Panc1 (cell line): ENCODE measurements around the gene ZBTB12. TPM values are rescaled to one million over a fixed set of nuclear protein-coding genes. Genes with fewer than 3 reads are reported as not detected.
"Not testable (repeated sequence)": the region's sequence is repeated elsewhere in the genome, so short reads cannot be mapped to it uniquely, and the experiment has no call there.

Experiments
- ATAC-seq: fragments of 200-7000 bp; cut with Tn5 transposase; 2 replicates; pipeline ENCODE4 v1.9.1; 2020; ENCODE audit warnings: mild to moderate bottlenecking, moderate library complexity
- BruUV-seq: library from RNA; stranded (reverse); fragments of 400-500 nt; replicated peaks from 2 replicates; lab custom pipeline; 2021; lab: Mats Ljungman, UMichigan
- CTCF ChIA-PET: fragments of 300-600 bp; sonication (Branson Sonifier 250); formaldehyde crosslinking; loops from one replicate; lab custom pipeline; 2022; ENCODE audit warnings: antibody characterized with exemption; lab: Charles Lee
- POLR2A ChIA-PET: fragments of 300-600 bp; sonication (Branson Sonifier 250); formaldehyde crosslinking; loops from one replicate; lab custom pipeline; 2022; ENCODE audit warnings: antibody characterized with exemption; lab: Charles Lee
- DNase-seq: peaks from one replicate; pipeline ENCODE4 v3.0.0-alpha.2; 2010; ENCODE audit warnings: low read depth, low spot score
- H3K27ac ChIP-seq: 2 replicates; pipeline ENCODE4 v1.5.1; 2011; ENCODE audit warnings: mild to moderate bottlenecking, low read length, inconsistent platforms
- H3K27me3 ChIP-seq: fragments of 200-500 bp; sonication (Bioruptor generic); 2 replicates; pipeline ENCODE4 v1.6.0; 2014; ENCODE audit warnings: low read length, inconsistent platforms; ENCODE audit not compliant: control insufficient read depth, insufficient read depth
- H3K36me3 ChIP-seq: fragments of 200-500 bp; sonication (Bioruptor generic); 2 replicates; pipeline ENCODE4 v1.5.1; 2014; ENCODE audit warnings: inconsistent platforms, mild to moderate bottlenecking, low read length, moderate library complexity; ENCODE audit not compliant: control insufficient read depth, insufficient read depth
- H3K4me1 ChIP-seq: 2 replicates; pipeline ENCODE4 v1.5.1; 2011; ENCODE audit warnings: inconsistent platforms, mild to moderate bottlenecking, low read length, moderate library complexity; ENCODE audit not compliant: control insufficient read depth, insufficient read depth
- H3K4me3 ChIP-seq, 2 experiments: 2 replicates each; pipeline ENCODE4 v1.5.1; 2011 to 2012; ENCODE audit warnings: low read depth in 2 of 2, low read length in 2 of 2, mild to moderate bottlenecking in 2 of 2, inconsistent platforms in 1 of 2, moderate library complexity in 1 of 2
- H3K9me3 ChIP-seq: fragments of 200-500 bp; sonication (Bioruptor generic); 2 replicates; pipeline ENCODE4 v1.5.1; 2014; ENCODE audit warnings: low read depth, mild to moderate bottlenecking, inconsistent platforms, low read length, moderate library complexity; ENCODE audit not compliant: control insufficient read depth, insufficient read depth
- POLR2AphosphoS5 ChIP-seq: IDR thresholded peaks from 2 replicates; pipeline ENCODE4 v1.6.1; 2012; ENCODE audit warnings: mild to moderate bottlenecking, low read depth, low read length, moderate library complexity
- SIN3A ChIP-seq: IDR thresholded peaks from 2 replicates; pipeline ENCODE4 v1.6.1; 2012; ENCODE audit warnings: low read depth, mild to moderate bottlenecking, low read length, moderate library complexity, borderline replicate concordance; ENCODE audit not compliant: insufficient read depth
- TCF7L2 ChIP-seq: IDR thresholded peaks from 2 replicates; pipeline ENCODE4 v1.6.1; 2011; ENCODE audit warnings: mild to moderate bottlenecking, low read depth, low read length, inconsistent platforms
- in situ Hi-C: cut with HindIII; loops from 2 replicates; pipeline ENCODE4 v1.10.0; 2016; ENCODE audit warnings: low sequenced_read_pairs, low pct_unique_long_range_greater_than_20kb
- intact Hi-C: fragments of 100-400 bp; cut with micrococcal nuclease; formaldehyde crosslinking; loops from one replicate; pipeline ENCODE4 v1.10.0; 2022; ENCODE audit not compliant: unreplicated experiment
- total RNA-seq: library from RNA; stranded (reverse); gene quantifications from one replicate; pipeline ENCODE4 v1.2.1, GENCODE V29; 2021; ENCODE audit not compliant: unreplicated experiment
- TF ChIP-seq, protein P1 (sequence below), 2 experiments: IDR thresholded peaks; 2 replicates each; pipeline ENCODE4 v1.6.1; 2011 to 2012; ENCODE audit warnings: low read depth in 2 of 2, control low read depth in 1 of 2, low read length in 1 of 2, mild to moderate bottlenecking in 1 of 2, moderate library complexity in 1 of 2; ENCODE audit not compliant: insufficient read depth in 1 of 2
- TF ChIP-seq, protein P2 (sequence below): fragments of 450-650 bp; IDR thresholded peaks from 2 replicates; pipeline ENCODE4 v1.5.1; 2017; ENCODE audit warnings: mild to moderate bottlenecking

The ZBTB12 gene
- total RNA-seq, 1 experiment from 2014 or later = 9.4 TPM

DNA sequence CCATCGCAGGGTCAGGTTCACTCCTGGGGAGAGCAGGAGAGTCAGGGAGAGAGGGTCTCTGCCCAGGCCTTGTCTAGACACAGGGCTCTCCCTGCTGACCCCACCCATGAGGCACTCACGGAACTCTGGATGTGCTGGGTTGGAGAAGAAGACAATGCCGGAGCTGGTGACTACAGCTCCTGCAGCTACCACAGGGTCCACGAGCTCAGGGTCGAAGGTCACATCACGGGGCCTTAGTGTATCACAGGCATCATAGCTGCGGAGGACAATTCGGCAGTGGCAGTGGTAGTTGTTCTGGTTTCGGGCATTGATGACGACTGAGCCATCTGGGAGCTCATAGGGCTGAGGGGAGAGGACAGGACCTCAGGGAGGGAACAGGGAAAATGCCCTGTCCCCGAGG lies 42.0 kb downstream of the ZBTB12 start:
- no peak for TF ChIP-seq SIN3A
- TF ChIP-seq POLR2AphosphoS5 = no peak
- TF ChIP-seq, protein P1, sequence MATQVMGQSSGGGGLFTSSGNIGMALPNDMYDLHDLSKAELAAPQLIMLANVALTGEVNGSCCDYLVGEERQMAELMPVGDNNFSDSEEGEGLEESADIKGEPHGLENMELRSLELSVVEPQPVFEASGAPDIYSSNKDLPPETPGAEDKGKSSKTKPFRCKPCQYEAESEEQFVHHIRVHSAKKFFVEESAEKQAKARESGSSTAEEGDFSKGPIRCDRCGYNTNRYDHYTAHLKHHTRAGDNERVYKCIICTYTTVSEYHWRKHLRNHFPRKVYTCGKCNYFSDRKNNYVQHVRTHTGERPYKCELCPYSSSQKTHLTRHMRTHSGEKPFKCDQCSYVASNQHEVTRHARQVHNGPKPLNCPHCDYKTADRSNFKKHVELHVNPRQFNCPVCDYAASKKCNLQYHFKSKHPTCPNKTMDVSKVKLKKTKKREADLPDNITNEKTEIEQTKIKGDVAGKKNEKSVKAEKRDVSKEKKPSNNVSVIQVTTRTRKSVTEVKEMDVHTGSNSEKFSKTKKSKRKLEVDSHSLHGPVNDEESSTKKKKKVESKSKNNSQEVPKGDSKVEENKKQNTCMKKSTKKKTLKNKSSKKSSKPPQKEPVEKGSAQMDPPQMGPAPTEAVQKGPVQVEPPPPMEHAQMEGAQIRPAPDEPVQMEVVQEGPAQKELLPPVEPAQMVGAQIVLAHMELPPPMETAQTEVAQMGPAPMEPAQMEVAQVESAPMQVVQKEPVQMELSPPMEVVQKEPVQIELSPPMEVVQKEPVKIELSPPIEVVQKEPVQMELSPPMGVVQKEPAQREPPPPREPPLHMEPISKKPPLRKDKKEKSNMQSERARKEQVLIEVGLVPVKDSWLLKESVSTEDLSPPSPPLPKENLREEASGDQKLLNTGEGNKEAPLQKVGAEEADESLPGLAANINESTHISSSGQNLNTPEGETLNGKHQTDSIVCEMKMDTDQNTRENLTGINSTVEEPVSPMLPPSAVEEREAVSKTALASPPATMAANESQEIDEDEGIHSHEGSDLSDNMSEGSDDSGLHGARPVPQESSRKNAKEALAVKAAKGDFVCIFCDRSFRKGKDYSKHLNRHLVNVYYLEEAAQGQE (IDR thresholded peaks at IDR 0.05; ENCODE audit: insufficient read depth in 1 of 2, low read depth in 2 of 2, low read length in 1 of 2) = no peak
- no peak for TF ChIP-seq TCF7L2
- TF ChIP-seq, protein P2, sequence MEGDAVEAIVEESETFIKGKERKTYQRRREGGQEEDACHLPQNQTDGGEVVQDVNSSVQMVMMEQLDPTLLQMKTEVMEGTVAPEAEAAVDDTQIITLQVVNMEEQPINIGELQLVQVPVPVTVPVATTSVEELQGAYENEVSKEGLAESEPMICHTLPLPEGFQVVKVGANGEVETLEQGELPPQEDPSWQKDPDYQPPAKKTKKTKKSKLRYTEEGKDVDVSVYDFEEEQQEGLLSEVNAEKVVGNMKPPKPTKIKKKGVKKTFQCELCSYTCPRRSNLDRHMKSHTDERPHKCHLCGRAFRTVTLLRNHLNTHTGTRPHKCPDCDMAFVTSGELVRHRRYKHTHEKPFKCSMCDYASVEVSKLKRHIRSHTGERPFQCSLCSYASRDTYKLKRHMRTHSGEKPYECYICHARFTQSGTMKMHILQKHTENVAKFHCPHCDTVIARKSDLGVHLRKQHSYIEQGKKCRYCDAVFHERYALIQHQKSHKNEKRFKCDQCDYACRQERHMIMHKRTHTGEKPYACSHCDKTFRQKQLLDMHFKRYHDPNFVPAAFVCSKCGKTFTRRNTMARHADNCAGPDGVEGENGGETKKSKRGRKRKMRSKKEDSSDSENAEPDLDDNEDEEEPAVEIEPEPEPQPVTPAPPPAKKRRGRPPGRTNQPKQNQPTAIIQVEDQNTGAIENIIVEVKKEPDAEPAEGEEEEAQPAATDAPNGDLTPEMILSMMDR = no peak
- ATAC-seq (no peak), DNase-seq (no peak)
- H3K36me3 ChIP-seq = no peaks in the 10 kb centered on the region; the same call in 1 of the 2 replicates
- no peak overlapping the region for H3K27ac ChIP-seq
- no peaks in the 10 kb centered on the region for H3K27me3 ChIP-seq
- ChIA-PET POLR2A (no interaction called here), CTCF (no interaction called here)
- H3K4me3 ChIP-seq = no peak overlapping the region
- H3K9me3 ChIP-seq = no peaks in the 10 kb centered on the region
- H3K4me1 ChIP-seq = peaks cover 13% of the 10 kb centered on the region
- in situ Hi-C loops (no loop called here), intact Hi-C loops (no loop called here)
- BruUV-seq = no TSS peak

DNA sequence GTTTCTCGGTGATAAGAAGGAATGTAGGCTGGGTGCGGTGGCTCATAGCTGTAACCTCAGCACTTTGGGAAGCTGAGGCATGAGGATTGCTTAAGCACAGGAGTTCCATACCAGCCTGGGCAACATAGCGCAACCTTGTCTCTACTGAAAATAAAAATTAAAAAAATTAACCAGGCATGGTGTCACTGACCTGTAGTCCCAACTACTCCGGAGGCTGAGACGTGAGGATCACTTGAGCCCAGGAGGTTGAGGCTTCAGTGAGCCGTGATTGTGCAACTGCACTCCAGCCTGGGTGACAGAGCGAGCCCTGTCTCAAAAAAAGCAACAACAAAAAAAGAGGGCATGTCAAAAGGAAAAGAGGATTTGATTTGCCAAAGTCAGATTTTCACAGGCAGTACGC lies 43.2 kb downstream of the ZBTB12 start:
- no peak for ATAC-seq
- Histone ChIP-seq H3K9me3 (no peaks in the 10 kb centered on the region), H3K36me3 (no peaks in the 10 kb centered on the region; the same call in 1 of the 2 replicates), H3K27ac (no peak overlapping the region), H3K4me3 (no peak overlapping the region), H3K27me3 (no peaks in the 10 kb centered on the region), H3K4me1 (peaks cover 4% of the 10 kb centered on the region; the same call in 1 of the 2 replicates)
- intact Hi-C loops (no loop called here), in situ Hi-C loops (no loop called here)
- ChIA-PET POLR2A (no interaction called here), CTCF (interaction anchor here (0.6 kb wide), 1 partner anchor 60 kb away, joined by 10 read pairs; no protein-coding TSS in a partner anchor)
- DNase-seq = no peak
- BruUV-seq = no TSS peak
- TF ChIP-seq, protein P1 (IDR thresholded peaks at IDR 0.05; ENCODE audit: insufficient read depth in 1 of 2, low read depth in 2 of 2, low read length in 1 of 2) = no peak
- no peak for TF ChIP-seq TCF7L2
- no peak for TF ChIP-seq SIN3A
- TF ChIP-seq, protein P2 = no peak
- TF ChIP-seq POLR2AphosphoS5 = no peak

DNA sequence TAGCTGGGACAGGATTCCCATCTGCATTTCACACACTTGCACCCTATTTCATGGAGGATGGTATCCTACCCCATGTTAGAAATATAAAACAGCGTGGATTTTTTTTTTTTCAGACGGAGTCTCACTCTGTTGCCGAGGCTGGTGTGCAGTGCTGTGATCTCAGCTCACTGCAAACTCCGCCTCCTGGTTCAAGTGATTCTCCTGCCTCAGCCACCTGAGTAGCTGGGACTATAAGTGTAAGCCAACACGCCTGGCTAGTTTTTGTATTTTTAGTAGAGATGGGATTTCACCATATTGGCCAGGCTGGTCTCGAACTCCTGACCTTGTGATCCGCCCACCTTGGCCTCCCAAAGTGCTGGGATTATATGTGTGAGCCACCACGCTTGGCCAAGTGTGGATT lies 44.1 kb downstream of the ZBTB12 start:
- H3K36me3 ChIP-seq, intact Hi-C loops, in situ Hi-C loops, H3K4me3 ChIP-seq, CTCF ChIA-PET, H3K27me3 ChIP-seq, BruUV-seq, DNase-seq, H3K27ac ChIP-seq, H3K9me3 ChIP-seq, H3K4me1 ChIP-seq, ATAC-seq: not testable (repeated sequence)
- POLR2A ChIA-PET = interaction anchor here (0.5 kb wide), 1 partner anchor 12 kb away, joined by 10 read pairs; no protein-coding TSS in a partner anchor
